ENCODE data around the gene HOPX. TPM values are rescaled to one million over a fixed set of nuclear protein-coding genes. Genes with fewer than 3 reads are reported as not detected.
"Not testable (repeated sequence)": the region's sequence is repeated elsewhere in the genome, so short reads cannot be mapped to it uniquely, and the experiment has no call there.

The HOPX gene
- total and polyA plus RNA-seq, 4 donors = 0.51 to 20.4 (median 5.2) TPM

DNA sequence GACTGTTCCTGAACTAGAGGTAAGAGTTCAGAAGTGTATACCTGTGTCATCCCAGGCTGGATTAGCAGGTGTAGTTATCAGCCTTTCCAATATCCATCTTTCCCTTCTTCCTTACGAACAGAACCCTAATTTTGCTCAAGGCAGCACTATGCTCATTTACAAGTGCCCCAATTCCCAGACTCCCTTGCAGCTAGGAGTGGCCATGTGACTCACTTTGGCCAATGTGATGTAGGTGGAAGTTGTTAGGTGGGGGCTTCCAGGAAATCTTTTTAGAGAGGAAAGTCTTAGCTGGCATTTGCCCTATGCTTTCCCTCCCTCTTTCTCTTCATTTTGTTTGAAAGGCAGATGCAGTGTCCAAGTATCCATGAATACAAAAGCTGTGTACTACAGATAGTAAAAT, 34.8 kb downstream of the HOPX start:
- ATAC-seq (ENCODE audit: low FRiP score) (no peak), DNase-seq (no peak)
- intact Hi-C loops (cut with DNase I) = no loop called here
- H3K4me1 ChIP-seq (ENCODE audit: control insufficient read depth in 1 of 2, insufficient read depth in 2 of 2, low read length in 2 of 2) = no peaks in the 10 kb centered on the region
- H3K27ac ChIP-seq (ENCODE audit: low read depth in 1 of 2, low read length in 2 of 2) = no peak overlapping the region
- no peak overlapping the region for H3K4me3 ChIP-seq (ENCODE audit: low read length in 2 of 2)
- 93 to 100% methylated on average over 1 of the region's 1 CpG for WGBS, 2 donors
- no peaks in the 10 kb centered on the region for H3K27me3 ChIP-seq (ENCODE audit: control insufficient read depth in 1 of 2, insufficient read depth in 2 of 2, low read length in 1 of 2)
- no peaks in the 10 kb centered on the region for H3K9me3 ChIP-seq (ENCODE audit: control insufficient read depth, low read length)
- no peaks in the 10 kb centered on the region for H3K36me3 ChIP-seq (ENCODE audit: control insufficient read depth in 1 of 2, insufficient read depth in 2 of 2, low read length in 1 of 2)

DNA sequence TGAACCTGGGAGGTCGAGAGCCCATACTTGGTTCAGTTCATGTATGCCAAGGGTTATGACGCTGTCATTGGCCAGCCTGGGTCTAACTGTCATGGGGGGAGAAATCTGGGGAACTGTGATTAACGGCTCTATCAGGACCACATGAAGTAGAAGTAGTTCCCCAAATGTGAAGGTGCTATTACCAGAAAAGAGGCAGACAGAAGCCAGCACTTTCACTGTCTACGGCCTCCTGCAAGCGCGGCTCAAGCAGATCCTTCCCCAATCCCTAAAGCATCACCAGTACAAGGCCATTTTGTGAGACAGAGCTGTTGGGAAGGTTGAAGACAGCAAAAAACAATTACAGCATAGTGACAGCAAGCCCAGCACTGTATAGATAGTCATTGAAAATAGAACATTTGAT, 37.5 kb downstream of the HOPX start:
- no peak overlapping the region for H3K4me3 ChIP-seq (ENCODE audit: low read length in 2 of 2)
- intact Hi-C loops (cut with DNase I) = no loop called here
- H3K27ac ChIP-seq (ENCODE audit: low read depth in 1 of 2, low read length in 2 of 2) = no peak overlapping the region
- DNase-seq (no peak), ATAC-seq (ENCODE audit: low FRiP score) (no peak)
- WGBS, 2 donors = 96 to 98% methylated on average over 6 of the region's 6 CpGs
- no peaks in the 10 kb centered on the region for H3K4me1 ChIP-seq (ENCODE audit: control insufficient read depth in 1 of 2, insufficient read depth in 2 of 2, low read length in 2 of 2)
- no peaks in the 10 kb centered on the region for H3K9me3 ChIP-seq (ENCODE audit: control insufficient read depth, low read length)
- no peaks in the 10 kb centered on the region for H3K27me3 ChIP-seq (ENCODE audit: control insufficient read depth in 1 of 2, insufficient read depth in 2 of 2, low read length in 1 of 2)
- no peaks in the 10 kb centered on the region for H3K36me3 ChIP-seq (ENCODE audit: control insufficient read depth in 1 of 2, insufficient read depth in 2 of 2, low read length in 1 of 2)

- intact Hi-C loops (cut with DNase I) = no loop called here
- Histone ChIP-seq H3K4me1 (ENCODE audit: control insufficient read depth in 1 of 2, insufficient read depth in 2 of 2, low read length in 2 of 2) (no peaks in the 10 kb centered on the region), H3K36me3 (ENCODE audit: control insufficient read depth in 1 of 2, insufficient read depth in 2 of 2, low read length in 1 of 2) (no peaks in the 10 kb centered on the region), H3K4me3 (ENCODE audit: low read length in 2 of 2) (no peak overlapping the region), H3K9me3 (ENCODE audit: control insufficient read depth, low read length) (no peaks in the 10 kb centered on the region), H3K27me3 (ENCODE audit: control insufficient read depth in 1 of 2, insufficient read depth in 2 of 2, low read length in 1 of 2) (no peaks in the 10 kb centered on the region), H3K27ac (ENCODE audit: low read depth in 1 of 2, low read length in 2 of 2) (no peak overlapping the region)
- DNase-seq = no peak
- ATAC-seq (ENCODE audit: low FRiP score) = no peak
- 6 to 8% methylated on average over 4 of the region's 4 CpGs for WGBS, 2 donors
Measured at GRCh38 chr4:56641494-56642051, 39.5 kb downstream of the HOPX start.

DNA sequence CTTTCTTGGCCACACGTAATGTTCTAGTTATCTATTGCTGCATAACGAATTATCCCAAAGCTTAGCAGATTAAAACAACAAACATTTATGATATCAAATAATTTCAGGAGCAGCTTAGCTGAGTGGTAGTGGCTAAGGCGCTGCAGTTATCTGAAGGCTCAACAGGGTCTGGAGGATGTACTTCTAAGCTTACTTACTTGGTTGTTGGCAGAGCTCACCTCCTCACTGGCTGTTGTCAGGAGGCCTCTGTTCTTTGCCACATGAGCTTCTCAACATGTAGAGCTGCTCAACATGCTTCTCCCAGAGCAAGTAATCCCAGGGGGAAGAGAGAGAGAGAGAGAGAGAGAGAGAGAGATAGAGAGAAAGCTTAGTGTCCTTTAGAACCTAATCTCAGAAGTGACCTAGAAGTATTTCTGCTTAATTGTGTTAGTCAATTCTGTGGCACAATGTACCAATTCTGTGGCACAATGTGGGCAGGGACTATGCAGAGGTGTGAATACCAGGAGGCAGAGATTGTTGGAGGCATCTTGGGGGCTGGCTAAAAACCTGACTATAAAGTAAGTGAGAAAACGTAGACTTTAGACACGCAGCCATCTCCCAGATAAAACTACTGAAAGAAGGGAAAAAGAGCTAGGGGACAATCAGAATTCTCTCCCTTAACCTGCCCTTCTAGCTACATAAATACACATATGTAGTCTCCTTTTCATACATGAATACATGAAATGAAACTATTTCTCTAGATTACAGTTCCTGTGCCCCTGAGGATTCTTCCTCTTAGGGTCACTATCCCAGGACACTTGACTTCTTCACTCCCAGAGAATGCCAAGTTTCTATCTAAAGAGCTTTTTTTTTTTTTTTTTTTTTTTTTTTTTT, 40.2 kb downstream of the HOPX start:
- ATAC-seq (ENCODE audit: low FRiP score) = no peak
- WGBS, 2 donors = 83 to 85% methylated on average over 5 of the region's 5 CpGs
- no peak overlapping the region for H3K27ac ChIP-seq (ENCODE audit: low read depth in 1 of 2, low read length in 2 of 2)
- intact Hi-C loops (cut with DNase I) = no loop called here
- H3K36me3 ChIP-seq (ENCODE audit: control insufficient read depth in 1 of 2, insufficient read depth in 2 of 2, low read length in 1 of 2) = no peaks in the 10 kb centered on the region
- no peak for DNase-seq
- no peaks in the 10 kb centered on the region for H3K4me1 ChIP-seq (ENCODE audit: control insufficient read depth in 1 of 2, insufficient read depth in 2 of 2, low read length in 2 of 2)
- H3K27me3 ChIP-seq (ENCODE audit: control insufficient read depth in 1 of 2, insufficient read depth in 2 of 2, low read length in 1 of 2) = no peaks in the 10 kb centered on the region
- H3K9me3 ChIP-seq (ENCODE audit: control insufficient read depth, low read length) = no peaks in the 10 kb centered on the region
- H3K4me3 ChIP-seq (ENCODE audit: low read length in 2 of 2) = no peak overlapping the region

GRCh38 chr4:56637791-56638190, 43.3 kb downstream of the HOPX start:
- no peak overlapping the region for H3K27ac ChIP-seq (ENCODE audit: low read depth in 1 of 2, low read length in 2 of 2)
- H3K27me3 ChIP-seq (ENCODE audit: control insufficient read depth in 1 of 2, insufficient read depth in 2 of 2, low read length in 1 of 2) = no peaks in the 10 kb centered on the region
- H3K4me1 ChIP-seq (ENCODE audit: control insufficient read depth in 1 of 2, insufficient read depth in 2 of 2, low read length in 2 of 2) = no peaks in the 10 kb centered on the region
- H3K4me3 ChIP-seq (ENCODE audit: low read length in 2 of 2) = no peak overlapping the region
- H3K9me3 ChIP-seq (ENCODE audit: control insufficient read depth, low read length) = peaks cover 2% of the 10 kb centered on the region
- intact Hi-C loops (cut with DNase I) = no loop called here
- ATAC-seq (ENCODE audit: low FRiP score) = no peak
- DNase-seq = no peak
- H3K36me3 ChIP-seq (ENCODE audit: control insufficient read depth in 1 of 2, insufficient read depth in 2 of 2, low read length in 1 of 2) = no peaks in the 10 kb centered on the region

DNA sequence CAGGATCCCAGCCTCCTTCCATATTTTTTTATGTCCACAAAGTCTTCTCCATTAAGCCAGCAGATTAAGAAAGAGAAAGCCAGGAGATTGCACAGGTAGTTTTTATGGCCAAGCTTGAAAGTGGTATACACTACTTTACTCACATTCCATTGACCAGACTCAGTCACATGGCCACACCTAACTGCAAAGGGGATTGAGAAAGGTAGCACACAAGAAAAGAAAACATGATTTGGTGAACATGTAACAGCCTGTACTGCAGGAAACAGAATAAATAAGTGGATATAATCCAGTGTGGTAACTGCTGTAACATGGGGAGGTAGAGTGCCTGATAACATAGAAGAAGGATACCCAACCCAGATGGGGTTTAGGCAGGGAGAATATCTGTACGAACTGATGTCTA, 43.9 kb downstream of the HOPX start:
- DNase-seq = no peak
- no peaks in the 10 kb centered on the region for H3K27me3 ChIP-seq (ENCODE audit: control insufficient read depth in 1 of 2, insufficient read depth in 2 of 2, low read length in 1 of 2)
- H3K27ac ChIP-seq (ENCODE audit: low read depth in 1 of 2, low read length in 2 of 2) = no peak overlapping the region
- H3K9me3 ChIP-seq (ENCODE audit: control insufficient read depth, low read length) = peaks cover 2% of the 10 kb centered on the region
- no peaks in the 10 kb centered on the region for H3K4me1 ChIP-seq (ENCODE audit: control insufficient read depth in 1 of 2, insufficient read depth in 2 of 2, low read length in 2 of 2)
- intact Hi-C loops (cut with DNase I) = no loop called here
- ATAC-seq (ENCODE audit: low FRiP score) = no peak
- 90 to 95% methylated on average over 1 of the region's 1 CpG for WGBS, 2 donors
- H3K4me3 ChIP-seq (ENCODE audit: low read length in 2 of 2) = no peak overlapping the region
- H3K36me3 ChIP-seq (ENCODE audit: control insufficient read depth in 1 of 2, insufficient read depth in 2 of 2, low read length in 1 of 2) = no peaks in the 10 kb centered on the region

- H3K27me3 ChIP-seq (ENCODE audit: control insufficient read depth in 1 of 2, insufficient read depth in 2 of 2, low read length in 1 of 2); DNase-seq; H3K4me1 ChIP-seq (ENCODE audit: control insufficient read depth in 1 of 2, insufficient read depth in 2 of 2, low read length in 2 of 2); H3K4me3 ChIP-seq (ENCODE audit: low read length in 2 of 2); intact Hi-C loops (cut with DNase I); H3K9me3 ChIP-seq (ENCODE audit: control insufficient read depth, low read length); H3K36me3 ChIP-seq (ENCODE audit: control insufficient read depth in 1 of 2, insufficient read depth in 2 of 2, low read length in 1 of 2); H3K27ac ChIP-seq (ENCODE audit: low read depth in 1 of 2, low read length in 2 of 2); ATAC-seq (ENCODE audit: low FRiP score): not testable (repeated sequence)
- WGBS, 2 donors = 96 to 97% methylated on average over 9 of the region's 9 CpGs
Measured at GRCh38 chr4:56634954-56635353, 46.1 kb downstream of the HOPX start.

GRCh38 chr4:56633486-56633885, 47.6 kb downstream of the HOPX start:
- 94 to 96% methylated on average over 7 of the region's 7 CpGs for WGBS, 2 donors
- intact Hi-C loops (cut with DNase I) = no loop called here

More at GRCh38 chr4:56633486-56633885, 47.6 kb downstream of the HOPX start:
- Histone ChIP-seq H3K27me3 (ENCODE audit: control insufficient read depth in 1 of 2, insufficient read depth in 2 of 2, low read length in 1 of 2) (no peaks in the 10 kb centered on the region), H3K36me3 (ENCODE audit: control insufficient read depth in 1 of 2, insufficient read depth in 2 of 2, low read length in 1 of 2) (no peaks in the 10 kb centered on the region), H3K27ac (ENCODE audit: low read depth in 1 of 2, low read length in 2 of 2) (no peak overlapping the region), H3K4me3 (ENCODE audit: low read length in 2 of 2) (no peak overlapping the region), H3K4me1 (ENCODE audit: control insufficient read depth in 1 of 2, insufficient read depth in 2 of 2, low read length in 2 of 2) (no peaks in the 10 kb centered on the region), H3K9me3 (ENCODE audit: control insufficient read depth, low read length) (peaks cover 2% of the 10 kb centered on the region)
- DNase-seq = no peak
- no peak for ATAC-seq (ENCODE audit: low FRiP score)
